Measurements from ENCODE around the gene ZMYND19. TPM values are rescaled to one million over a fixed set of nuclear protein-coding genes. Genes with fewer than 3 reads are reported as not detected.

Gene ZMYND19
- total RNA-seq, 1 experiment from 2014 or later: 77.9 TPM

GRCh38 chr9:137618105-137619067 lies 28.1 kb upstream of the ZMYND19 start, which contains the start of gene EHMT1 (continued):
- TF ChIP-seq ZSCAN18 (CRISPR knock-in tag; IDR thresholded peaks at IDR 0.05) (no peak), NFYB (CRISPR knock-in tag; conservative IDR thresholded peaks at IDR 0.05; ENCODE audit: low read depth) (peak; percentile 32; the same call in 1 of the 2 replicates), SP1 (CRISPR knock-in tag; conservative IDR thresholded peaks at IDR 0.05) (peak; percentile 70), MYBL2 (CRISPR knock-in tag; IDR thresholded peaks at IDR 0.05) (no peak)

- no peaks in the 10 kb centered on the region for H3K9me3 Mint-ChIP-seq
- TF ChIP-seq TEAD1 (CRISPR knock-in tag; IDR thresholded peaks at IDR 0.05): no peak
- no peak overlapping the region for H3K4me3 Mint-ChIP-seq
- peaks cover 28% of the 10 kb centered on the region for H3K4me1 Mint-ChIP-seq
- POLR2A ChIA-PET: no interaction called here
- CTCF ChIA-PET: no interaction called here
- ATAC-seq (no peak), DNase-seq (ENCODE audit: low spot score) (no peak)
- no peak overlapping the region for H3K27ac Mint-ChIP-seq
- peaks cover 11% of the 10 kb centered on the region for H3K36me3 Mint-ChIP-seq
- H3K27me3 Mint-ChIP-seq (ENCODE audit: low read depth): no peaks in the 10 kb centered on the region
Observed at GRCh38 chr9:137615387-137615871, 25.1 kb upstream of the ZMYND19 start.

GRCh38 chr9:137614631-137615386 lies 24.5 kb upstream of the ZMYND19 start:
- TF ChIP-seq RELA (CRISPR knock-in tag; IDR thresholded peaks at IDR 0.05; ENCODE audit: borderline replicate concordance) (peak; percentile 18; the same call in 1 of the 2 replicates), ZNF138 (CRISPR knock-in tag; conservative IDR thresholded peaks at IDR 0.05) (0 out of 2 replicates have a peak, but pooled peaks have one; percentile 23), GRHL2 (CRISPR knock-in tag; IDR thresholded peaks at IDR 0.05; ENCODE audit: insufficient replicate concordance, severe bottlenecking) (no peak), TEAD4 (CRISPR knock-in tag; IDR thresholded peaks at IDR 0.05) (no peak)
- no peaks in the 10 kb centered on the region for H3K9me3 Mint-ChIP-seq
- no peaks in the 10 kb centered on the region for H3K27me3 Mint-ChIP-seq (ENCODE audit: low read depth)
- peaks cover 11% of the 10 kb centered on the region for H3K36me3 Mint-ChIP-seq
- H3K27ac Mint-ChIP-seq: peak overlapping the region; percentile 57; the same call in 1 of the 2 replicates
- peak; percentile 5; the same call in 1 of the 2 replicates for ATAC-seq
- ChIA-PET CTCF (interaction anchor here (2.1 kb wide), 1 partner anchor 33 kb away, joined by 8 read pairs; no protein-coding TSS in a partner anchor), POLR2A (interaction anchor here (1.0 kb wide), 1 partner anchor 35 kb away, joined by 3 read pairs; no protein-coding TSS in a partner anchor)
- DNase-seq (ENCODE audit: low spot score): no peak
- no peak overlapping the region for H3K4me3 Mint-ChIP-seq
- H3K4me1 Mint-ChIP-seq: peaks cover 23% of the 10 kb centered on the region

- H3K4me1 Mint-ChIP-seq: peaks cover 20% of the 10 kb centered on the region
Observed at GRCh38 chr9:137613738-137614523, 23.6 kb upstream of the ZMYND19 start.

More at GRCh38 chr9:137613738-137614523, 23.6 kb upstream of the ZMYND19 start:
- H3K27ac Mint-ChIP-seq: no peak overlapping the region
- H3K36me3 Mint-ChIP-seq: peaks cover 11% of the 10 kb centered on the region
- no peaks in the 10 kb centered on the region for H3K9me3 Mint-ChIP-seq
- ChIA-PET POLR2A (interaction anchor here (1.0 kb wide), 1 partner anchor 34 kb away, joined by 3 read pairs; no protein-coding TSS in a partner anchor), CTCF (interaction anchor here (2.1 kb wide), 1 partner anchor 32 kb away, joined by 8 read pairs; no protein-coding TSS in a partner anchor)
- H3K27me3 Mint-ChIP-seq (ENCODE audit: low read depth): no peaks in the 10 kb centered on the region
- H3K4me3 Mint-ChIP-seq: no peak overlapping the region
- DNase-seq (ENCODE audit: low spot score) (no peak), ATAC-seq (no peak)
- TF ChIP-seq FOXP4 (CRISPR knock-in tag; IDR thresholded peaks at IDR 0.05) (no peak), ESRRA (CRISPR knock-in tag; IDR thresholded peaks at IDR 0.05; ENCODE audit: borderline replicate concordance) (peak; percentile 35; the same call in 1 of the 2 replicates)
